ENCODE measurements around the gene SETBP1. TPM values are rescaled to one million over a fixed set of nuclear protein-coding genes. Genes with fewer than 3 reads are reported as not detected.

The SETBP1 gene
- total RNA-seq, 1 experiment from 2014 or later: 3.4 TPM

- no peak overlapping the region for H3K4me3 ChIP-seq (ENCODE audit: low read length)
- no peaks in the 10 kb centered on the region for H3K79me2 ChIP-seq (ENCODE audit: low read length)
These were observed 110.8 kb downstream of the SETBP1 start for GRCh38 chr18:44791520-44791919.

GRCh38 chr18:44792456-44793061, 111.9 kb downstream of the SETBP1 start:
- no peaks in the 10 kb centered on the region for H3K9me3 ChIP-seq (ENCODE audit: low read length)
- H4K20me1 ChIP-seq (ENCODE audit: insufficient read depth, low read depth, low read length): no peaks in the 10 kb centered on the region
- H3K9me2 ChIP-seq (replicated peaks; ENCODE audit: insufficient read depth, low read length): no peaks in the 10 kb centered on the region
- H3K4me2 ChIP-seq (ENCODE audit: low read depth, low read length, poor library complexity, severe bottlenecking): no peak overlapping the region
- H3K4me1 ChIP-seq (ENCODE audit: low read length): no peaks in the 10 kb centered on the region
- no peak for DNase-seq
- no peak overlapping the region for H3K9ac ChIP-seq (ENCODE audit: low read length)
- H3K4me3 ChIP-seq (ENCODE audit: low read length): no peak overlapping the region
- no peak overlapping the region for H2AFZ ChIP-seq (ENCODE audit: low read length)
- H3K27ac ChIP-seq (ENCODE audit: low read length): no peak overlapping the region
- no peaks in the 10 kb centered on the region for H3K27me3 ChIP-seq (ENCODE audit: low read length)
- no peaks in the 10 kb centered on the region for H3K79me2 ChIP-seq (ENCODE audit: low read length)
- no peaks in the 10 kb centered on the region for H3K36me3 ChIP-seq (ENCODE audit: insufficient read depth, low read length)

More at GRCh38 chr18:44791520-44791919, 110.8 kb downstream of the SETBP1 start:
- Histone ChIP-seq H3K4me1 (ENCODE audit: low read length) (no peaks in the 10 kb centered on the region), H3K9me2 (replicated peaks; ENCODE audit: insufficient read depth, low read length) (no peaks in the 10 kb centered on the region), H2AFZ (ENCODE audit: low read length) (no peak overlapping the region), H3K9me3 (ENCODE audit: low read length) (no peaks in the 10 kb centered on the region), H3K27ac (ENCODE audit: low read length) (no peak overlapping the region), H3K9ac (ENCODE audit: low read length) (no peak overlapping the region), H4K20me1 (ENCODE audit: insufficient read depth, low read depth, low read length) (no peaks in the 10 kb centered on the region), H3K36me3 (ENCODE audit: insufficient read depth, low read length) (no peaks in the 10 kb centered on the region), H3K4me2 (ENCODE audit: low read depth, low read length, poor library complexity, severe bottlenecking) (no peak overlapping the region), H3K27me3 (ENCODE audit: low read length) (no peaks in the 10 kb centered on the region)
- no peak for DNase-seq

- no peaks in the 10 kb centered on the region for H3K79me2 ChIP-seq (ENCODE audit: low read length)
- H3K4me1 ChIP-seq (ENCODE audit: low read length): no peaks in the 10 kb centered on the region
- no peaks in the 10 kb centered on the region for H3K36me3 ChIP-seq (ENCODE audit: insufficient read depth, low read length)
- H3K4me2 ChIP-seq (ENCODE audit: low read depth, low read length, poor library complexity, severe bottlenecking): no peak overlapping the region
- DNase-seq: no peak
- no peak overlapping the region for H3K4me3 ChIP-seq (ENCODE audit: low read length)
- H3K9ac ChIP-seq (ENCODE audit: low read length): no peak overlapping the region
- no peaks in the 10 kb centered on the region for H3K27me3 ChIP-seq (ENCODE audit: low read length)
- H2AFZ ChIP-seq (ENCODE audit: low read length): no peak overlapping the region
- H4K20me1 ChIP-seq (ENCODE audit: insufficient read depth, low read depth, low read length): no peaks in the 10 kb centered on the region
- no peak overlapping the region for H3K27ac ChIP-seq (ENCODE audit: low read length)
- no peaks in the 10 kb centered on the region for H3K9me2 ChIP-seq (replicated peaks; ENCODE audit: insufficient read depth, low read length)
- H3K9me3 ChIP-seq (ENCODE audit: low read length): no peaks in the 10 kb centered on the region
These were observed 112.5 kb downstream of the SETBP1 start for GRCh38 chr18:44793194-44793593.

- no peak overlapping the region for H2AFZ ChIP-seq (ENCODE audit: low read length)
- H3K79me2 ChIP-seq (ENCODE audit: low read length): no peaks in the 10 kb centered on the region
- H3K27me3 ChIP-seq (ENCODE audit: low read length): no peaks in the 10 kb centered on the region
- no peaks in the 10 kb centered on the region for H3K4me1 ChIP-seq (ENCODE audit: low read length)
- H4K20me1 ChIP-seq (ENCODE audit: insufficient read depth, low read depth, low read length): no peaks in the 10 kb centered on the region
- H3K9me2 ChIP-seq (replicated peaks; ENCODE audit: insufficient read depth, low read length): no peaks in the 10 kb centered on the region
- H3K9me3 ChIP-seq (ENCODE audit: low read length): no peaks in the 10 kb centered on the region
- H3K36me3 ChIP-seq (ENCODE audit: insufficient read depth, low read length): no peaks in the 10 kb centered on the region
- H3K27ac ChIP-seq (ENCODE audit: low read length): no peak overlapping the region
- DNase-seq: no peak
- no peak overlapping the region for H3K4me3 ChIP-seq (ENCODE audit: low read length)
- H3K4me2 ChIP-seq (ENCODE audit: low read depth, low read length, poor library complexity, severe bottlenecking): no peak overlapping the region
- no peak overlapping the region for H3K9ac ChIP-seq (ENCODE audit: low read length)
These were observed 113.0 kb downstream of the SETBP1 start for GRCh38 chr18:44793685-44794084.

- H3K36me3 ChIP-seq (ENCODE audit: insufficient read depth, low read length): no peaks in the 10 kb centered on the region
- no peak overlapping the region for H3K9ac ChIP-seq (ENCODE audit: low read length)
- H3K9me2 ChIP-seq (replicated peaks; ENCODE audit: insufficient read depth, low read length): no peaks in the 10 kb centered on the region
- no peak overlapping the region for H3K4me2 ChIP-seq (ENCODE audit: low read depth, low read length, poor library complexity, severe bottlenecking)
- H2AFZ ChIP-seq (ENCODE audit: low read length): no peak overlapping the region
- no peaks in the 10 kb centered on the region for H4K20me1 ChIP-seq (ENCODE audit: insufficient read depth, low read depth, low read length)
- no peaks in the 10 kb centered on the region for H3K27me3 ChIP-seq (ENCODE audit: low read length)
- H3K4me1 ChIP-seq (ENCODE audit: low read length): no peaks in the 10 kb centered on the region
- no peak overlapping the region for H3K27ac ChIP-seq (ENCODE audit: low read length)
- DNase-seq: no peak
- H3K4me3 ChIP-seq (ENCODE audit: low read length): no peak overlapping the region
- no peaks in the 10 kb centered on the region for H3K9me3 ChIP-seq (ENCODE audit: low read length)
- no peaks in the 10 kb centered on the region for H3K79me2 ChIP-seq (ENCODE audit: low read length)
These were observed 114.6 kb downstream of the SETBP1 start for GRCh38 chr18:44795241-44795640.

- H3K4me1 ChIP-seq (ENCODE audit: low read length): no peaks in the 10 kb centered on the region
- H3K4me2 ChIP-seq (ENCODE audit: low read depth, low read length, poor library complexity, severe bottlenecking): no peak overlapping the region
- no peaks in the 10 kb centered on the region for H4K20me1 ChIP-seq (ENCODE audit: insufficient read depth, low read depth, low read length)
- no peak overlapping the region for H3K4me3 ChIP-seq (ENCODE audit: low read length)
- no peak overlapping the region for H3K9ac ChIP-seq (ENCODE audit: low read length)
- no peaks in the 10 kb centered on the region for H3K9me3 ChIP-seq (ENCODE audit: low read length)
- H3K27me3 ChIP-seq (ENCODE audit: low read length): no peaks in the 10 kb centered on the region
- no peak overlapping the region for H2AFZ ChIP-seq (ENCODE audit: low read length)
- DNase-seq: no peak
- H3K79me2 ChIP-seq (ENCODE audit: low read length): no peaks in the 10 kb centered on the region
- no peaks in the 10 kb centered on the region for H3K36me3 ChIP-seq (ENCODE audit: insufficient read depth, low read length)
- no peak overlapping the region for H3K27ac ChIP-seq (ENCODE audit: low read length)
- H3K9me2 ChIP-seq (replicated peaks; ENCODE audit: insufficient read depth, low read length): no peaks in the 10 kb centered on the region
These were observed 116.0 kb downstream of the SETBP1 start for GRCh38 chr18:44796429-44797428.

- no peaks in the 10 kb centered on the region for H3K27me3 ChIP-seq (ENCODE audit: low read length)
- H3K79me2 ChIP-seq (ENCODE audit: low read length): no peaks in the 10 kb centered on the region
- DNase-seq: no peak
- no peak overlapping the region for H3K9ac ChIP-seq (ENCODE audit: low read length)
- no peak overlapping the region for H3K4me2 ChIP-seq (ENCODE audit: low read depth, low read length, poor library complexity, severe bottlenecking)
- H3K4me3 ChIP-seq (ENCODE audit: low read length): no peak overlapping the region
- no peaks in the 10 kb centered on the region for H3K36me3 ChIP-seq (ENCODE audit: insufficient read depth, low read length)
- H4K20me1 ChIP-seq (ENCODE audit: insufficient read depth, low read depth, low read length): no peaks in the 10 kb centered on the region
- H3K9me2 ChIP-seq (replicated peaks; ENCODE audit: insufficient read depth, low read length): no peaks in the 10 kb centered on the region
- no peak overlapping the region for H3K27ac ChIP-seq (ENCODE audit: low read length)
- no peaks in the 10 kb centered on the region for H3K9me3 ChIP-seq (ENCODE audit: low read length)
- 0 out of 2 replicates have a peak, but pooled peaks cover 4% of the 10 kb centered on the region for H3K4me1 ChIP-seq (ENCODE audit: low read length)
- H2AFZ ChIP-seq (ENCODE audit: low read length): no peak overlapping the region
These were observed 117.9 kb downstream of the SETBP1 start for GRCh38 chr18:44798433-44799048.

- Histone ChIP-seq H3K4me2 (ENCODE audit: low read depth, low read length, poor library complexity, severe bottlenecking) (no peak overlapping the region), H3K27ac (ENCODE audit: low read length) (no peak overlapping the region)
These were observed 118.8 kb downstream of the SETBP1 start for GRCh38 chr18:44799382-44799906.

More at GRCh38 chr18:44799382-44799906, 118.8 kb downstream of the SETBP1 start:
- no peaks in the 10 kb centered on the region for H3K27me3 ChIP-seq (ENCODE audit: low read length)
- 0 out of 2 replicates have a peak, but pooled peaks cover 4% of the 10 kb centered on the region for H3K4me1 ChIP-seq (ENCODE audit: low read length)
- H3K9ac ChIP-seq (ENCODE audit: low read length): no peak overlapping the region
- no peaks in the 10 kb centered on the region for H3K36me3 ChIP-seq (ENCODE audit: insufficient read depth, low read length)
- no peaks in the 10 kb centered on the region for H4K20me1 ChIP-seq (ENCODE audit: insufficient read depth, low read depth, low read length)
- DNase-seq: no peak
- H2AFZ ChIP-seq (ENCODE audit: low read length): no peak overlapping the region
- no peaks in the 10 kb centered on the region for H3K9me2 ChIP-seq (replicated peaks; ENCODE audit: insufficient read depth, low read length)
- H3K9me3 ChIP-seq (ENCODE audit: low read length): no peaks in the 10 kb centered on the region
- H3K4me3 ChIP-seq (ENCODE audit: low read length): no peak overlapping the region
- no peaks in the 10 kb centered on the region for H3K79me2 ChIP-seq (ENCODE audit: low read length)
